Measurements from ENCODE around the gene POPDC2. TPM values are rescaled to one million over a fixed set of nuclear protein-coding genes. Genes with fewer than 3 reads are reported as not detected.
A peak's percentile ranks its signal among the peaks of the same experiment; 100 is the strongest.

The POPDC2 gene
- total RNA-seq, 2 experiments from 2014 or later = 3.4 to 4.5 TPM

DNA sequence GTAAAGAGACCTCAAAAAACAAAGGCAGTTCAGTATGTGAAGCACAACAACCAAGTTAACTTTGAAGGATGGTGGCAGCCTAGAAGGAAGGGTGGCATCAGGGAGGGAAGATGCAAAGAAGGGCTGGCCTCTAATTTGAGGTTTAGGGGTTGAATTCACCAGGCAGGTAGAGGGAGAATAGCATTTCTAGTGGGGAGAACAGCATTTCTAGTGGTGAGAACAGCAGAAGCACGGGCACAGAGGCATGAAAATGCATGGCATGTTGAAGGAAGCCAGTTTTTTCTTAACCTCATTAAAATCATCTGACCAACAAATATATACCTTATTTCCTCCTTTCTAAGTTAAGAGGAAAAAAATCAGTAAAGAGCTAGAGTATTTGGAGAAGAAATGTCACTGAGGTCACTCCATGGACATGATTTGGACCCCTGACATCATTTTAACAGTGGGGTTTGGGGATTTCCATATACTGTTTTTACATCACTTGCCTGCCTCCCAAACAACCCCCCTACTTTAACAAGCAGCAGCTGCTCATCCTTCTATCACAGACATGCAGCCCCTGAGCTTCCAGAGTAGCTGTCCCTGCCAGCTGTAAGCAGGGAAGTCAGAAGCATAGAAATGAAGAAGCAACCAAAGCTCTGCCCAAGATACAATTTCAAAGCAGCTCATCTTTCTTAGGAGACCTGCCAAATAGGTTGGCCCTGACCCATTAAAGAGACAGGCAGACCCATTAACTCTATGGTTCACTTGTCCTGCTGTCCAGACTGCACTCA lies 2.4 kb upstream of the POPDC2 start:
- H3K4me1 Mint-ChIP-seq = peaks cover 20% of the 10 kb centered on the region
- peaks cover 20% of the 10 kb centered on the region for H3K36me3 Mint-ChIP-seq
- no peak for ATAC-seq (ENCODE audit: low read depth)
- H3K27me3 Mint-ChIP-seq = no peaks in the 10 kb centered on the region
- DNase-seq = no peak
- POLR2A ChIA-PET = interaction anchor here (1.0 to 1.4 kb wide), 2 partner anchors 13 to 83 kb away, joined by 3 to 4 read pairs; no protein-coding TSS in a partner anchor
- no peak overlapping the region for H3K27ac Mint-ChIP-seq
- no peaks in the 10 kb centered on the region for H3K9me3 Mint-ChIP-seq
- no peak overlapping the region for H3K4me3 Mint-ChIP-seq

- no peaks in the 10 kb centered on the region for H3K27me3 Mint-ChIP-seq
- peaks cover 24% of the 10 kb centered on the region for H3K4me1 Mint-ChIP-seq
- no peak for ATAC-seq (ENCODE audit: low read depth)
- H3K36me3 Mint-ChIP-seq = peaks cover 16% of the 10 kb centered on the region
- H3K4me3 Mint-ChIP-seq = no peak overlapping the region
- no peak overlapping the region for H3K27ac Mint-ChIP-seq
- DNase-seq = no peak
- no peaks in the 10 kb centered on the region for H3K9me3 Mint-ChIP-seq
- POLR2A ChIA-PET = no interaction called here
Measured at GRCh38 chr3:119659606-119660291, 640 bp downstream of the POPDC2 start.

DNA sequence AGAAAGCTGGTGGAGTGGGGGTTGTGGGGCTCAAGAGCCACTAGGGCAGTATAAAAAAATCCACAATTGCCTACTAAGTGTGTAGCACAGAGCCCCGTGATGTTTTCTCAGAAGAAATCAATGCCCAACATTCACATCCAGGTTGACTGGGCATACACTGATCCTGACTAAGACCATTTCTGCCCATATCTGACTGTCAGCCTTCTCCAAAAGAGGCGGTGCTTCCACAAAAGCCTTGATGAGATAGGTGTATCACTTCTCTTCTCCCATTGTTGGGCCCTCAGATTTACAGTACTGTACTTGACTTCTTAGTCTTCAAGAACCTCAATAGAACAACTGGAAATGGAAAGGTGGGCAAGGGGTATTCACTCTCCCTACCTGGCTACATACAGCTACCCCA lies 1.4 kb downstream of the POPDC2 start:
- Mint-ChIP-seq H3K36me3 (peaks cover 13% of the 10 kb centered on the region), H3K9me3 (no peaks in the 10 kb centered on the region), H3K27ac (no peak overlapping the region), H3K4me1 (peaks cover 21% of the 10 kb centered on the region), H3K27me3 (no peaks in the 10 kb centered on the region), H3K4me3 (no peak overlapping the region)
- DNase-seq = no peak
- no peak for ATAC-seq (ENCODE audit: low read depth)
- POLR2A ChIA-PET = no interaction called here

DNA sequence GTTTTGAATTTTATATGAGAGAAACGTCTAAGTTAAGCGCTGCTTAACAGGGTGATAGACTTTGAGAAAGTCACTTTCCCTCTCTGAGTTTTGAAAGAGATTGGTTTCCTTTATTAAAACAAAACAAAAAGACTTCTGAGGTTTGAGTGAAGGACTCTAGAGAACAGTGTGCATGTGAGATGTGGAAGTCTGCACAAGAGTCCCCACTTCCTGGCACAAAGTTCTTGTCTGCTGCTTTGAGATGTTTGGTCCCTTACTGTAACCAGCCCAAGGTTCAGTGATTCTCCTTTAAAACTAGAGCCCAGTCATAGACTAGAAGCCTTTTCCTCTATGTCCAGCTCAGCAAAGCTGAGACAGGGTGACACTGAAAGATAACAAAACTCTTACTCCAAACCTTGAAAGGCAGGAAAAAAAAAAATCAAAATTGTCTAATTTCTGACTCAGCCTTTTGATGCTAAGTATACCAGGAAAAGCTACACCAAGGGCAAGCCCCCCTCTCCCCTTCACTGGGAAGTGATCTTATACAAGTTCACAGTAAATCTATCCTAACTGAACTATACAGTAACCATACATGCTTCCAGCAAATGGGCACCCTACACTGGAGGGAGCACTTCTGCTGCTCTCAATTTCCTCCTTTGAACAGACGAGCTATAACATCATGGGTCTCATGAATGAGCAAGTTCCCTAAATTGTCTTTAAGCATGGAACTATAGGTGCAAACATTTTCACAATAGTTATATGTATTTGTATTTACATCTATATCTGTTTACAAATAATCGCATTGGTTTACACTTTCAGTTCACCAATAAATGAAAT lies 2.3 kb downstream of the POPDC2 start:
- POLR2A ChIA-PET = interaction anchor here (0.7 to 1.4 kb wide), 4 partner anchors 17 to 160 kb away, joined by 3 to 5 read pairs (median 4); partner anchors contain the start of gene TIMMDC1
- no peaks in the 10 kb centered on the region for H3K9me3 Mint-ChIP-seq
- ATAC-seq (ENCODE audit: low read depth) = peak; percentile 86
- H3K27ac Mint-ChIP-seq = peak overlapping the region; percentile 42
- no peaks in the 10 kb centered on the region for H3K27me3 Mint-ChIP-seq
- peaks cover 26% of the 10 kb centered on the region for H3K4me1 Mint-ChIP-seq
- H3K4me3 Mint-ChIP-seq = peak overlapping the region; percentile 9
- H3K36me3 Mint-ChIP-seq = peaks cover 12% of the 10 kb centered on the region
- DNase-seq = no peak

DNA sequence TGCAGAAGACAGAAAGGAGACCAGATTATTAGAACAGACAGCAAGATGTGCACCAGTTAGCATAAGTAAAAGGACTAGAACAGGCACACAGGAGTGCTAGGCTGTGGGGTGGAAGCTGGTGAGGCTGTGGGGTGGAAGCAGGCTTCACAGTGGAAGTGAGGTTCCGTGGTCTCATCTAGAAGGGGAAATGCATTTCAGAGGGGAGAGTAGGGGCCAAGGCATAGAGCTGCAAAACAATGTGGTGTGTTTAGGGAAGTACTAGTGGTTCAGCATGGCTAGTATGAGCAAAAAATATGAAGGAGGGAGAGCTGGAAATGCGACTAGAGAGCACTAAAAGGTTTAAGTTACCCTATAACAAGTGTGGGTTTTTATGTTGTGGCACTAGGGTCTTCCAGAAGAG lies 6.5 kb downstream of the POPDC2 start:
- Mint-ChIP-seq H3K4me3 (no peak overlapping the region), H3K4me1 (peaks cover 23% of the 10 kb centered on the region), H3K27ac (no peak overlapping the region), H3K9me3 (no peaks in the 10 kb centered on the region), H3K36me3 (peaks cover 9% of the 10 kb centered on the region), H3K27me3 (no peaks in the 10 kb centered on the region)
- no peak for DNase-seq
- ATAC-seq (ENCODE audit: low read depth) = peak; percentile 43
- POLR2A ChIA-PET = interaction anchor here (0.8 kb wide), 1 partner anchor 23 kb away, joined by 3 read pairs; the partner anchor contains the start of gene COX17

DNA sequence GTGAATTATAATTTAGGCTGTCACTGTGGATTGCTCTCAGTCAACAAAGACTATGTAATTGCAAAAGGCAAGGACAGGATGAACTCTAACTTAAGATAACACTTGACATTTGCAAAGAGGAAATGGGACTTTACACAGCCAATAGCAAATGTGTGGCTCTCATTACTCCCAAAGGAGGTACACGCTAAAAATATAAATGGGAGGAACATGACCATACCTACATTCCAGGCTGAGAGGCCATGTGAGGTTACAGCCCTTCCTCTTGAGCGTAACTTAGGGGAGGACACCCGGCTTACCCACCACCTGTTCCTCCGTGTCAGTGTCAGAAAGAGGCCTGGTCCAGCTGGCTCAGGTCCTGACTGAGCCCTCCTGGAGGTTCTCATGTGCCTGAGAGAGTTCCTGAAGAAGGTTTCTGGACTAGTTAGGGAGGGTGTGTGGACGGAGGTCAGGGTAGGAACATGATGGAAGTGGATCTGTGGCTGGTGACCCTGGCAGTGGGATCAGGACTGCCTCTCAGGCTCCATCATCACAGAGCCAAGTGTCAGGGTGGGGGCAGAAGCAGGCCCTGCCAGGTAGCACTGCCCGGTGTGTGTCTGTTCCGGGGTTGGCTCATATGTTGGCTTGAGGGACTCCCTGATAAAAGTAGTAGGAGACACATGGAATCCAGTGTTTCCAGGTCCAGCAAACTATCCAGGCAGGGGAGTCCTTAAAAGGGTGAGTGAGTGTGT lies 7.9 kb downstream of the POPDC2 start:
- H3K4me1 Mint-ChIP-seq = peaks cover 14% of the 10 kb centered on the region
- no peak for ATAC-seq (ENCODE audit: low read depth)
- H3K27ac Mint-ChIP-seq = no peak overlapping the region
- H3K27me3 Mint-ChIP-seq = no peaks in the 10 kb centered on the region
- no peaks in the 10 kb centered on the region for H3K9me3 Mint-ChIP-seq
- DNase-seq = no peak
- peaks cover 12% of the 10 kb centered on the region for H3K36me3 Mint-ChIP-seq
- POLR2A ChIA-PET = no interaction called here
- H3K4me3 Mint-ChIP-seq = no peak overlapping the region

DNA sequence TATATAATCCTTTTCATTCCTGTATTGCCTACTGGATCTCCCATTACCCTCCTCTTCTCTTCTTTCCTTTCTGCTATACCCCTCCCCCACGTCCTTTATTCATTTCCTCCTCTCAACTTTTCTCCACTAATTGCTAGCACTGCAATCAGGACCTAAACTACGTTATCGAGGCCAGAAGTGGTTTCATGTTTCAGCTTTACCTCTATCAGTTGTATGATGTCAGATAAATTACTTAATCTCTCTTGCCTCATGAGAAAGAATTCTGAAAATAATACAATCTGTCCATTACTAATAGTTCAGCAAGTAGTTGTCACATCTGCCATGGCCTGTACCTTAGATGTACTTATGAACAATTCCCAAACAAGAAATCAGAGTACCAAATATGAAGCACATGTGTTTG lies 10.6 kb downstream of the POPDC2 start:
- Mint-ChIP-seq H3K27me3 (no peaks in the 10 kb centered on the region), H3K4me3 (no peak overlapping the region), H3K4me1 (peaks cover 9% of the 10 kb centered on the region), H3K36me3 (peaks cover 10% of the 10 kb centered on the region), H3K27ac (no peak overlapping the region), H3K9me3 (no peaks in the 10 kb centered on the region)
- POLR2A ChIA-PET = no interaction called here
- no peak for ATAC-seq (ENCODE audit: low read depth)
- DNase-seq = no peak

- H3K27ac Mint-ChIP-seq = no peak overlapping the region
- no peak overlapping the region for H3K4me3 Mint-ChIP-seq
- no peaks in the 10 kb centered on the region for H3K27me3 Mint-ChIP-seq
- ATAC-seq (ENCODE audit: low read depth) (no peak), DNase-seq (no peak)
- POLR2A ChIA-PET = no interaction called here
- peaks cover 3% of the 10 kb centered on the region for H3K4me1 Mint-ChIP-seq
- no peaks in the 10 kb centered on the region for H3K9me3 Mint-ChIP-seq
- H3K36me3 Mint-ChIP-seq = peaks cover 9% of the 10 kb centered on the region
Measured at GRCh38 chr3:119647843-119648575, 12.4 kb downstream of the POPDC2 start.

GRCh38 chr3:119647171-119647570 lies 13.2 kb downstream of the POPDC2 start:
- ATAC-seq (ENCODE audit: low read depth) (no peak), DNase-seq (no peak)
- H3K27ac Mint-ChIP-seq = no peak overlapping the region
- H3K4me1 Mint-ChIP-seq = peaks cover 5% of the 10 kb centered on the region
- H3K36me3 Mint-ChIP-seq = peaks cover 9% of the 10 kb centered on the region
- POLR2A ChIA-PET = no interaction called here
- H3K4me3 Mint-ChIP-seq = no peak overlapping the region
- H3K27me3 Mint-ChIP-seq = no peaks in the 10 kb centered on the region
- no peaks in the 10 kb centered on the region for H3K9me3 Mint-ChIP-seq

DNA sequence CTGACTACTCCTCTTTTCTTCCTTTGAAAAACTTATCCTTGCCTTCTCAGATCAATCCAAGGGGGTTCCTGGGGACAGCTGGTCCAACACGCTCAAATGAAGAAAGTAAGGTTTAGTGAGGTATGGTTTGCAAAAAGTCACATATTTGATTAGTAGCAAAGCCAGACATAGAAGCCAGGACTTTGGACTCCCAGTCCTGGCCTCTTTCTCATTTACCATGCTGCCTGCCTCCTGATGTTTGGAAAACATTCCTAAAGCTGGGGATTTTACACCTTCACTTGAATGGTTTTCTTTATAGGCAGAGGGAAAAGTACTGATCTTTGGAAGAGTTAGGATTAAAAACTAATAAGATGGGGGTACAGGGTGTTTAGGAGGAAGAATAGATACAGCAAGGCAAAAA lies 14.6 kb downstream of the POPDC2 start:
- no peaks in the 10 kb centered on the region for H3K27me3 Mint-ChIP-seq
- no peak overlapping the region for H3K27ac Mint-ChIP-seq
- ATAC-seq (ENCODE audit: low read depth) (no peak), DNase-seq (no peak)
- no peaks in the 10 kb centered on the region for H3K9me3 Mint-ChIP-seq
- peaks cover 15% of the 10 kb centered on the region for H3K36me3 Mint-ChIP-seq
- POLR2A ChIA-PET = no interaction called here
- H3K4me3 Mint-ChIP-seq = no peak overlapping the region
- peaks cover 5% of the 10 kb centered on the region for H3K4me1 Mint-ChIP-seq

DNA sequence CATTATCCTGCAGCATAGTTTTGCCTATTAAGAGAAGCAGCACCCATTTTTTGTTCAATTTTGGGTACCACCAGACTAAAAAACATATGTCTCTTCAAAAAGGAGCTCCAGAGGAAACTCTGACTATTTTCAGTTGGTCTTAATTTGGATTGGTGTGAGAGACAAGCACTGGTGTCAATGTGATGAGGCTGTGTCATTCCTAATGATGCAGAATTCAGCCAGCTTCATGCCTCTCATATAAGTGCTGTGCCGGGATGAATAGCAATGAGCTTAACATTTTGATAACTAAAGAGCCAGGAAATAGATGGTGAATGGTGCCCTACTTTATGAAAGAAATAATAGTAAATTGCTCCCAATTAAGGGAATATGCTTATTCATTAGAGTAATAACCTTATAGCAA lies 15.9 kb downstream of the POPDC2 start:
- no peaks in the 10 kb centered on the region for H3K27me3 Mint-ChIP-seq
- POLR2A ChIA-PET = no interaction called here
- H3K4me1 Mint-ChIP-seq = peaks cover 6% of the 10 kb centered on the region
- H3K4me3 Mint-ChIP-seq = no peak overlapping the region
- peaks cover 21% of the 10 kb centered on the region for H3K36me3 Mint-ChIP-seq
- ATAC-seq (ENCODE audit: low read depth) = no peak
- no peak overlapping the region for H3K27ac Mint-ChIP-seq
- no peak for DNase-seq
- H3K9me3 Mint-ChIP-seq = peaks cover 3% of the 10 kb centered on the region

- no peak for DNase-seq
- H3K9me3 Mint-ChIP-seq = peaks cover 3% of the 10 kb centered on the region
- ATAC-seq (ENCODE audit: low read depth) = no peak
- peaks cover 28% of the 10 kb centered on the region for H3K36me3 Mint-ChIP-seq
- peaks cover 15% of the 10 kb centered on the region for H3K4me1 Mint-ChIP-seq
- POLR2A ChIA-PET = no interaction called here
- H3K27ac Mint-ChIP-seq = no peak overlapping the region
- H3K4me3 Mint-ChIP-seq = no peak overlapping the region
- H3K27me3 Mint-ChIP-seq = no peaks in the 10 kb centered on the region
Measured at GRCh38 chr3:119643528-119643927, 16.9 kb downstream of the POPDC2 start.

Measured in activated naive CD8-positive, alpha-beta T cell treated with anti-CD3 and anti-CD28 coated beads, Interleukin-2, amount 10 ng/mL, durations not matched to agents 7 days and 5 days (primary cell).